Aorta (tissue), 5 donors: Measurements from ENCODE around the gene HUNK. TPM values are rescaled to one million over a fixed set of nuclear protein-coding genes. Genes with fewer than 3 reads are reported as not detected.
A peak's percentile ranks its signal among the peaks of the same experiment; 100 is the strongest.
"Not testable (repeated sequence)": the region's sequence is repeated elsewhere in the genome, so short reads cannot be mapped to it uniquely, and the experiment has no call there.

Experiments used
- ATAC-seq: fragments of 200-7000 bp; cut with Tn5 transposase; one replicate; pipeline ENCODE4 v1.9.1; 2022; ENCODE audit warnings: moderate library complexity; ENCODE audit not compliant: low FRiP score
- DNase-seq, 2 donors: peaks; one replicate each; pipeline ENCODE4 v3.0.0-alpha.2; 2020
- H3K27ac ChIP-seq, 2 donors: one replicate each; pipeline ENCODE4 v1.5.1; 2013; ENCODE audit warnings: low read length in 2 of 2, mild to moderate bottlenecking in 2 of 2, moderate library complexity in 2 of 2, control low read depth in 1 of 2, inconsistent platforms in 1 of 2, low read depth in 1 of 2
- H3K27me3 ChIP-seq, 2 donors: one replicate each; pipeline ENCODE4 v1.6.1; 2013; ENCODE audit warnings: control low read depth in 1 of 2, low read length in 1 of 2, mild to moderate bottlenecking in 1 of 2, moderate library complexity in 1 of 2; ENCODE audit not compliant: insufficient read depth in 2 of 2, control insufficient read depth in 1 of 2
- H3K36me3 ChIP-seq, 2 donors: one replicate each; pipeline ENCODE4 v1.6.1; 2013; ENCODE audit warnings: control low read depth in 1 of 2, low read length in 1 of 2, mild to moderate bottlenecking in 1 of 2; ENCODE audit not compliant: insufficient read depth in 2 of 2, control insufficient read depth in 1 of 2
- H3K4me1 ChIP-seq, 2 donors: one replicate each; pipeline ENCODE4 v1.6.1; 2013; ENCODE audit warnings: low read length in 2 of 2, control low read depth in 1 of 2, mild to moderate bottlenecking in 1 of 2, moderate library complexity in 1 of 2; ENCODE audit not compliant: insufficient read depth in 2 of 2, control insufficient read depth in 1 of 2
- H3K4me3 ChIP-seq, 2 donors: one replicate each; pipeline ENCODE4 v1.5.1; 2013; ENCODE audit warnings: low read length in 2 of 2, control low read depth in 1 of 2, mild to moderate bottlenecking in 1 of 2
- H3K9me3 ChIP-seq: one replicate; pipeline ENCODE4 v1.6.1; 2013; ENCODE audit warnings: mild to moderate bottlenecking, low read length; ENCODE audit not compliant: control insufficient read depth
- WGBS, 2 donors: extraction: QIAGEN DNeasy Blood & Tissue Kit; methylation state at CpG; one replicate each; pipeline ENCODE4 v1.1.7; 2013; 5-methylcytosine and 5-hydroxymethylcytosine counted together
- intact Hi-C, 2 donors: fragments of 100-400 bp; cut with DNase I; formaldehyde crosslinking; loops; one replicate each; pipeline versions ENCODE4 v1.14.2 to v1.15.0; 2022
- polyA plus RNA-seq, 2 donors: library from polyadenylated mRNA; stranded (reverse); fragments of 200-250 nt; gene quantifications; one replicate each; pipeline ENCODE4 v1.2.3, GENCODE V29; 2013
- total RNA-seq, 2 donors: library from RNA; stranded (reverse); fragmentation: NEBNext Ultra II Directional; extraction: Animal tissue kit (Norgen Biotek cat#: 25700); gene quantifications; one replicate each; pipeline ENCODE4 v1.2.1, GENCODE V29; 2021
- donor health status: healthy with polysubstance abuse.
- donor health status: Bipolar disorder and iron deficiency.
- donor health status: DM: no; HTN: no; CAD: no.
- donor health status: DM: no; HTN: no; CAD: no.
- donor health status: DM: yes; HTN: yes; CAD: no.

The HUNK gene
- total and polyA plus RNA-seq, 4 donors = 0.13 to 5.2 (median 0.45) TPM; not detected in 1

GRCh38 chr21:31865429-31865970 lies 7.3 kb upstream of the HUNK start:
- 56 to 64% methylated on average over 11 of the region's 11 CpGs for WGBS, 2 donors
- ATAC-seq (no peak), DNase-seq (no peak)
- no peak overlapping the region for H3K27ac ChIP-seq
- no peaks in the 10 kb centered on the region for H3K36me3 ChIP-seq
- H3K4me3 ChIP-seq = no peak overlapping the region
- no peaks in the 10 kb centered on the region for H3K27me3 ChIP-seq
- H3K9me3 ChIP-seq = no peaks in the 10 kb centered on the region
- no peaks in the 10 kb centered on the region for H3K4me1 ChIP-seq
- intact Hi-C loops = loop anchor here (10.0 kb wide), 2 partner anchors 269 to 739 kb away; no protein-coding TSS in a partner anchor

GRCh38 chr21:31866077-31866511 lies 6.7 kb upstream of the HUNK start:
- intact Hi-C loops = loop anchor here (1.0 to 10.0 kb wide), 4 partner anchors 269 to 739 kb away; no protein-coding TSS in a partner anchor
- H3K4me1 ChIP-seq = no peaks in the 10 kb centered on the region
- 10 to 15% methylated on average over 15 of the region's 15 CpGs for WGBS, 2 donors
- no peaks in the 10 kb centered on the region for H3K27me3 ChIP-seq
- H3K4me3 ChIP-seq = no peak overlapping the region
- peak; percentile 88 for ATAC-seq
- no peaks in the 10 kb centered on the region for H3K9me3 ChIP-seq
- H3K36me3 ChIP-seq = no peaks in the 10 kb centered on the region
- H3K27ac ChIP-seq = no peak overlapping the region
- peak; percentile 89 to 96 for DNase-seq

- whole genome bisulfite sequencing, 2 donors = 56 to 61% methylated on average over 6 of the region's 6 CpGs
- ATAC-seq (no peak), DNase-seq (no peak)
- Histone ChIP-seq H3K27ac (no peak overlapping the region), H3K4me1 (no peaks in the 10 kb centered on the region), H3K4me3 (no peak overlapping the region), H3K27me3 (no peaks in the 10 kb centered on the region), H3K36me3 (no peaks in the 10 kb centered on the region), H3K9me3 (no peaks in the 10 kb centered on the region)
- intact Hi-C loops = loop anchor here (10.0 kb wide), 3 partner anchors 225 to 735 kb away; no protein-coding TSS in a partner anchor
Measured at GRCh38 chr21:31869750-31870149, 3.1 kb upstream of the HUNK start.

GRCh38 chr21:31870472-31871193 lies 2.2 kb upstream of the HUNK start:
- Histone ChIP-seq H3K4me1 (no peaks in the 10 kb centered on the region), H3K9me3 (no peaks in the 10 kb centered on the region), H3K27me3 (no peaks in the 10 kb centered on the region), H3K4me3 (no peak overlapping the region), H3K36me3 (no peaks in the 10 kb centered on the region), H3K27ac (no peak overlapping the region)
- WGBS, 2 donors = 74 to 78% methylated on average over 8 of the region's 8 CpGs
- DNase-seq (no peak), ATAC-seq (no peak)
- intact Hi-C loops = loop anchor here in 1 of 2 donors (10.0 kb wide), 1 partner anchor 224 kb away; no protein-coding TSS in a partner anchor

- not testable (repeated sequence) for H3K27ac ChIP-seq, H3K36me3 ChIP-seq, H3K4me1 ChIP-seq, H3K9me3 ChIP-seq, ATAC-seq, H3K4me3 ChIP-seq, DNase-seq, H3K27me3 ChIP-seq
- intact Hi-C loops = loop anchor here in 1 of 2 donors (10.0 kb wide), 1 partner anchor 223 kb away; no protein-coding TSS in a partner anchor
- 96 to 97% methylated on average over 14 of the region's 14 CpGs for WGBS, 2 donors
Measured at GRCh38 chr21:31871371-31871770, 1.4 kb upstream of the HUNK start.

- intact Hi-C loops = loop anchor here in 1 of 2 donors (10.0 kb wide), 1 partner anchor 223 kb away; no protein-coding TSS in a partner anchor
- Histone ChIP-seq H3K27me3 (no peaks in the 10 kb centered on the region), H3K36me3 (no peaks in the 10 kb centered on the region), H3K27ac (no peak overlapping the region), H3K4me3 (no peak overlapping the region), H3K4me1 (no peaks in the 10 kb centered on the region), H3K9me3 (no peaks in the 10 kb centered on the region)
- DNase-seq (no peak), ATAC-seq (no peak)
- WGBS, 2 donors = 36 to 50% methylated on average over 12 of the region's 12 CpGs
Measured at GRCh38 chr21:31872072-31872451, 758 bp upstream of the HUNK start.

GRCh38 chr21:31873275-31873695 lies 465 bp downstream of the HUNK start:
- Histone ChIP-seq H3K9me3 (no peaks in the 10 kb centered on the region), H3K4me3 (peak overlapping the region; percentile 44 to 62), H3K36me3 (no peaks in the 10 kb centered on the region), H3K4me1 (no peaks in the 10 kb centered on the region), H3K27ac (no peak overlapping the region), H3K27me3 (no peaks in the 10 kb centered on the region)
- peak in 1 of 2 donors; percentile 78 for DNase-seq
- no peak for ATAC-seq
- intact Hi-C loops = loop anchor here in 1 of 2 donors (10.0 kb wide), 1 partner anchor 222 kb away; no protein-coding TSS in a partner anchor
- 0 to 1% methylated on average over 38 to 58 of the region's 58 CpGs for WGBS, 2 donors

GRCh38 chr21:31873696-31874599 lies 1.1 kb downstream of the HUNK start:
- no peaks in the 10 kb centered on the region for H3K36me3 ChIP-seq
- WGBS, 2 donors = 1 to 2% methylated on average over 48 to 77 of the region's 77 CpGs
- H3K27me3 ChIP-seq = no peaks in the 10 kb centered on the region
- no peak overlapping the region for H3K27ac ChIP-seq
- H3K4me1 ChIP-seq = no peaks in the 10 kb centered on the region
- peak; percentile 58 to 85 for DNase-seq
- intact Hi-C loops = loop anchor here in 1 of 2 donors (2.0 to 10.0 kb wide), 2 partner anchors 221 to 383 kb away; no protein-coding TSS in a partner anchor
- no peak for ATAC-seq
- H3K9me3 ChIP-seq = no peaks in the 10 kb centered on the region
- peak overlapping the region; percentile 44 to 62 for H3K4me3 ChIP-seq
